ENCODE data around the gene MTHFD1L.
"Not testable (repeated sequence)": the region's sequence is repeated elsewhere in the genome, so short reads cannot be mapped to it uniquely, and the experiment has no call there.

Gene MTHFD1L

GRCh38 chr6:150857062-150857944, 8.2 kb upstream of the MTHFD1L start:
- H3K4me3 ChIP-seq (ENCODE audit: low read depth, low read length), result no peak overlapping the region
- TF ChIP-seq, protein P1, sequence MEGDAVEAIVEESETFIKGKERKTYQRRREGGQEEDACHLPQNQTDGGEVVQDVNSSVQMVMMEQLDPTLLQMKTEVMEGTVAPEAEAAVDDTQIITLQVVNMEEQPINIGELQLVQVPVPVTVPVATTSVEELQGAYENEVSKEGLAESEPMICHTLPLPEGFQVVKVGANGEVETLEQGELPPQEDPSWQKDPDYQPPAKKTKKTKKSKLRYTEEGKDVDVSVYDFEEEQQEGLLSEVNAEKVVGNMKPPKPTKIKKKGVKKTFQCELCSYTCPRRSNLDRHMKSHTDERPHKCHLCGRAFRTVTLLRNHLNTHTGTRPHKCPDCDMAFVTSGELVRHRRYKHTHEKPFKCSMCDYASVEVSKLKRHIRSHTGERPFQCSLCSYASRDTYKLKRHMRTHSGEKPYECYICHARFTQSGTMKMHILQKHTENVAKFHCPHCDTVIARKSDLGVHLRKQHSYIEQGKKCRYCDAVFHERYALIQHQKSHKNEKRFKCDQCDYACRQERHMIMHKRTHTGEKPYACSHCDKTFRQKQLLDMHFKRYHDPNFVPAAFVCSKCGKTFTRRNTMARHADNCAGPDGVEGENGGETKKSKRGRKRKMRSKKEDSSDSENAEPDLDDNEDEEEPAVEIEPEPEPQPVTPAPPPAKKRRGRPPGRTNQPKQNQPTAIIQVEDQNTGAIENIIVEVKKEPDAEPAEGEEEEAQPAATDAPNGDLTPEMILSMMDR (IDR thresholded peaks at IDR 0.05; ENCODE audit: low read depth, low read length), result no peak
- in situ Hi-C loops (cut with HindIII; ENCODE audit: low sequenced_read_pairs), result no loop called here

GRCh38 chr6:150857945-150858308, 7.6 kb upstream of the MTHFD1L start:
- TF ChIP-seq, protein P1 (IDR thresholded peaks at IDR 0.05; ENCODE audit: low read depth, low read length), result no peak
- no peak overlapping the region for H3K4me3 ChIP-seq (ENCODE audit: low read depth, low read length)
- DNase-seq (ENCODE audit: low read depth, low spot score), result no peak
- in situ Hi-C loops (cut with HindIII; ENCODE audit: low sequenced_read_pairs), result no loop called here

More at GRCh38 chr6:150857062-150857944, 8.2 kb upstream of the MTHFD1L start:
- DNase-seq (ENCODE audit: low read depth, low spot score), result peak; percentile 99

DNA sequence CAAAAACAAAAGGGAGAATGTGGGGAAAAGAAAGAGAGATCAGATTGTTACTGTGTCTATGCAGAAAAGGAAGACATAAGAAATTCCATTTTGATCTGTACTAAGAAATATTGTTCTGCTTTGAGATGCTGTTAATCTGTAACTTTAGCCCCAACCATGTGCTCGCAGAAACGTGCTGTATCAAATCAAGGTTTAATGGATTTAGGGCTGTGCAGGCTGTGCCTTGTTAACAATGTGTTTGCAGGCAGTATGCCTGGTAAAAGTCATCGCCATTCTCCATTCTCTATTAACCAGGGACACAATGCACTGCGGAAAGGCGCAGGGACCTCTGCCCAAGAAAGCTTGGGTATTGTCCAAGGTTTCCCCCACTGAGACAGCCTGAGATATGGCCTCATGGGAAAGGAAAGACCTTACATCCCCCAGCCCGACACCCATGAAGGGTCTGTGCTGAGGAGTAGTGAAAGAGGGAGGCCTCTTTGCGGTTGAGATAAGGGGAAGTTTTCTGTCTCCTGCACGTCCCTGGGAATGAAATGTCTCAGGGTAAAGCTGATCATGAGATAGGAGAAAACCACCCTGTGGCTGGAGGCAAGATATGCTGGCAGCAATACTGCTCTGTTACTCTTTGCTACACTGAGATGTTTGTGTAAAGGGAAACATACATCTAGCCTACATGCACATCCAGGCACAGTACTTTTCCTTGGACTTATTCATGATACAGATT, 3.9 kb upstream of the MTHFD1L start:
- in situ Hi-C loops (cut with HindIII; ENCODE audit: low sequenced_read_pairs); H3K4me3 ChIP-seq (ENCODE audit: low read depth, low read length); DNase-seq (ENCODE audit: low read depth, low spot score): not testable (repeated sequence)

DNA sequence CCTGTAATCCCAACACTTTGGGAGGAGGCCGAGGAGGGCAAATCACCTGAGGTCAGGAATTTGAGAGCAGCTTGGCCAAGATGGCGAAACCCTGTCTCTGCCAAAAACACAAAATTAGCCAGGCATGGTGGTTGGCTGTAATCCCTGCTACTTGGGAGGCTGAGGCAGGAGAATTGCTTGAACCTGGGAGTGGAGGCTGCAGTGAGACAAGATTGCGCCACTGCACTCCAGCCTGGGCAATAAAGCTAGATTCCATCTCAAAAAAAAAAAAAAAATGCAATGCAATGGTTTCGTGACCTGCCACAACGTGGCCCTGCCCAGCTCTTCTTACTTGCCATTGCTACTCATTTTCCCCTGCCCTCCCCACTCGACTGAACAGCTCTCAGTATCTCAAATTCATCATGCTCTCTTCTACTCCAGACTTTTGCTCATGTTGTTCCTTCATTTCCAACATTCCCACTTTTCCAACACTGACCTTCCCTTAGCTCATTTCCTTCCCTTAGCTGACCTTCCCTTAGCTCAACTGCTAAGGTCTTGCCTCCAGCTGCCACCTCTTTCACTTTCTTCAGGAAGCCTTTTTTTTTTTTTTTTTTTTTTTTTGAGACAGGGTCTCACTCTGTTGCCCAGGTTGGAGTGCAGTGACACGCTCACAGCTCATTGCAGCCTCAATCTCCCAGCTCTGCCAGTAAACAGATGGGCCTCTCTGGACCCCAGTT, 2.1 kb upstream of the MTHFD1L start:
- DNase-seq (ENCODE audit: low read depth, low spot score), result no peak
- no peak overlapping the region for H3K4me3 ChIP-seq (ENCODE audit: low read depth, low read length)
- in situ Hi-C loops (cut with HindIII; ENCODE audit: low sequenced_read_pairs), result no loop called here
- TF ChIP-seq, protein P1 (IDR thresholded peaks at IDR 0.05; ENCODE audit: low read depth, low read length), result no peak

DNA sequence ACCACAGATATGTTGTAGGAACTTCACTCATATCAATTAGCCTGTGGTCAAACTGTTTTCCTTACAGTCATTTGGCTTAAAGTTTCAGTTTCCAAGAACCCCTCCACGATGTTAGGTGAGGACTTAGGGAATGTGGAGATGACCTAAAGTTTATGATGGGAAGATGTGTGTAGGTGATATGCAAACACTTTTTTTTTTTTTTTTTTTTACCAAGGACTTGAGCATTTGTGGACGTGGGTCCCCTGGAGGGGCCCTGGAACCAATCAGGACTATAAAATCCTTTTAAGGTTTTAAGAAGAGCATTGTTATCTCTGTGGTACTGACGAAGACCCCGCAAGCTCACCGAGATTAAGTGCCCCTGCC, 478 bp upstream of the MTHFD1L start:
- TF ChIP-seq, protein P1 (IDR thresholded peaks at IDR 0.05; ENCODE audit: low read depth, low read length), result no peak
- in situ Hi-C loops (cut with HindIII; ENCODE audit: low sequenced_read_pairs), result no loop called here
- peak overlapping the region; percentile 78 for H3K4me3 ChIP-seq (ENCODE audit: low read depth, low read length)
- DNase-seq (ENCODE audit: low read depth, low spot score), result no peak

DNA sequence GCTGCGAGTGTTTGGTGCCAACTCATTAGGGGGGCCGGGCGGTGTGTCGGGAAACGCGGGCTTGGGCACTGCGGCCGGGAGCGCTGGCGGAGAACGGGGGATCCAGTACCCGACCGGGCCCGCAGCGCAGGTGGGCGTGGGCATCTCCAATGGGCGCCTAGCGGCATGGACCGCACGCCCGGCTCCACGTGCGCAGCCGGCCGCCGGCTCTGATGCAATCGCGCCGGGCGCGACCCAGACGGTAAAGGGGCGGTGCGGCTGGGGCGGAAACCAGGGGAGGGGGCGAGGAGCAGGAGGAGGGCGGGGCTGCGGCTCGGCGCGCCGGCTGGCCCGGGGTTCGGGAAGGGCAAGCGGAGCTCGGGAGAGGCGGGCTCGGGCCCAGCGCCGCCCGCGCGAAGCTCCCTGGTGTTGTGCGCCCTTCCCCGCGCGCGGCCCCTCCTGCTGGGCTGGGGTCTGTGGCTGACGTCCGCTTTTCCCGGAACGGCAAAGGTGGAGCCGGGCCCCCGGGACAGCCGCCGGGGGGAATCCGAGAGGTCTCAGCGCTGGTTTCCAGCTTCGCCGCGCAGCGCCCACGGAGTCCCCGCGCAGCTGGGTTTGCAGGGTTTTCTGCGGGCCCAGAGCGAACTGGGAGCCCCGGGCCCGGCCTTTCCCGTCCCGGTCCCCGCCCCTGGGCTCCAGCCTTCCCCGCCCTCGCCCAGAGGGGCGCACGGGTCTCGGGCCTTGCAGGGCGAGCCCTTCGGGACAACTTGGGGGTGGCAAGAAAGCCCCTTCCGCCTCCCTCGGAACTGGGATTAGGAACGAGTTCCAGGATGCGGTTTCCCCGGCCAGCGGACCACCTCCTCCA, 867 bp downstream of the MTHFD1L start:
- peak; percentile 96 for DNase-seq (ENCODE audit: low read depth, low spot score)
- H3K4me3 ChIP-seq (ENCODE audit: low read depth, low read length), result peak overlapping the region; percentile 78
- TF ChIP-seq, protein P1 (IDR thresholded peaks at IDR 0.05; ENCODE audit: low read depth, low read length), result no peak
- in situ Hi-C loops (cut with HindIII; ENCODE audit: low sequenced_read_pairs), result no loop called here

All from astrocyte of the spinal cord (primary cell).